ENCODE results near the gene TMEM229B.

DNA sequence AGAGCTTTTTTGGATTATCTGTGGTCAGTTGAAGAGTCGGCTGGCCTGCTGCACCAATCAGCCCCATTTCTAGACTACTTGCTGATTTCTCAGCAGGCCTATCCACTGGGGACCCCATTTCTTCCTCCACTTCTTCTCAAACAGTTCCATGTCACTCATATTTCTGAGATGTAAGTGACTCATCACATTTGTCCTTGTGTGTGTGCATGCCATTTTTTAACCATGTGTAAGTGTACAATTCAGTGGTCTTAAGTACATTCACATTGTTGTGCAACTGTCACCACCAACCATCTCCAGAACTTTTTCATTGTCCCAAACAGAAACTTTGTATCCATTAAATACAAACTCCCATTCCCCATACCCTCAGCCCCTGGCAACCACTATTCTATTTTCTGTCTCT lies 14.2 kb downstream of the TMEM229B start:
- TF ChIP-seq CTCF (IDR thresholded peaks at IDR 0.05), result no peak
- no peak for TF ChIP-seq ZFX (IDR thresholded peaks at IDR 0.05; ENCODE audit: borderline replicate concordance)

Measured in 22Rv1 (cell line).